GM18517 (cell line): ENCODE measurements around the gene CLDN9.
"Not testable (repeated sequence)": the region's sequence is repeated elsewhere in the genome, so short reads cannot be mapped to it uniquely, and the experiment has no call there.

Experiments used
- ATAC-seq: cut with Tn5 transposase; IDR thresholded peaks from one replicate; pipeline ENCODE4 v1.9.1; 2021; ENCODE audit warnings: mild to moderate bottlenecking, moderate library complexity; ENCODE audit not compliant: unreplicated experiment

CLDN9 gene

GRCh38 chr16:3030222-3031212 lies 17.8 kb downstream of the CLDN9 start:
- ATAC-seq = no peak

DNA sequence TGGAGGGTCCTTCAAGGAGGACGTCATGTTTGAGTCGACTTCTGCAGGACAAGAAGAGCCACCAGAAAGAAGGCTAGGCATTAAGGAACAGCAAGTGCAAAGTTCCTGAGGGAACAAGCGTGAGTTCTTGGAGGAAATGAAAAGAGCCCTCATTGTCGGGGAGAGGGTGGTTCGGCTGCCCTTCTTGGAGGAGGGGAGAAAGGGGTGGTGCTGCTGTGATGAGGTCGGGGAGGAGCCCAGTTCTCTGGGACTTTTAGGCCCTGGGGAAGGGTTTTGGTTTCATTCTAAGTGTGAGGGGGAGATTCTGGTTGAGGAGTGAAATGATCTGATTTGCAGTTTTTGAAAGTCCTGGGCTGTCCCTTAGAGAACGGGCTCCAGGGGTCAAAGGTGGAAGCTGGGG lies 19.9 kb downstream of the CLDN9 start:
- no peak for ATAC-seq

- no peak for ATAC-seq
Measured at GRCh38 chr16:3035289-3035971, 22.7 kb downstream of the CLDN9 start.

DNA sequence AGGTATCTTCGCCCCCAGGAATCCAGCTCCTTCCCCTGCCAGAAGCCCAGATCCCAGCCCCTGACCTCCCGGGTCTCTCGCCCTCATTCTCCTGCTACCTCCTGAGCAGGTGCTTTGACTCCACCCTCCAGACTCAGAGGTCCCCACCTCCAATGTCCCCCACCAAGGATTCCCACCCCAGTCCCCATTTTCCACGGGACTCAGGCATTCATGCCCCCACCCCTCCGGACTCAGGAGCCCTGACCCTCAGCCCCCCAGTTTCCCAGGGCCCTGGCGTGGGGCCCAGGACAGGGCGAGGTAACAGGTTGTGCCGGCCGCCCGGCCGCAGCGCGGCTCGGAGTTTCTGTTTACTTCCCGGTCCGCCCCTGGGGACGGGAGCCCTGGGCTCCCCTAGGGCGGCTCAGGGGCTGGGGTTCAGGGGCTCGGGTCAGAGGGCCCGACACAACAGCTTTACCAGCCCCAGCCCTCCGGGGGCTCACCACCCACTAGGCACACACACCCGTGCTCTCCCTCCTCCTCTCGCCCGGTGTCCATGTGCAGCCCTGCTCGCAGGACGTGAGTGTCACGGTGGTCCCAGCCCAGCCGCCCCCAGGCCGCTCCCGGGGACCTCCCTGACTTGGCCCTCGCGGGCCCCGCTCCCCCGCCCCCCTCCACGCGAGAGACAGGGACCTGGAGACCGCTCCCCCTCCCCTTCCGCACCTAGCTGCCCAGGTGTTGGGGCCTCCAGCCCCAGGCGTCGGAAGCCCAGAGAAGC lies 23.4 kb downstream of the CLDN9 start:
- no peak for ATAC-seq

- ATAC-seq = no peak
Measured at GRCh38 chr16:3036726-3037315, 24.1 kb downstream of the CLDN9 start, which contains the start of gene BICDL2. TSS of gene BICDL2 (minus strand) at chr16:3036944. CDS start at chr16:3035496, 1,448 bp downstream.

DNA sequence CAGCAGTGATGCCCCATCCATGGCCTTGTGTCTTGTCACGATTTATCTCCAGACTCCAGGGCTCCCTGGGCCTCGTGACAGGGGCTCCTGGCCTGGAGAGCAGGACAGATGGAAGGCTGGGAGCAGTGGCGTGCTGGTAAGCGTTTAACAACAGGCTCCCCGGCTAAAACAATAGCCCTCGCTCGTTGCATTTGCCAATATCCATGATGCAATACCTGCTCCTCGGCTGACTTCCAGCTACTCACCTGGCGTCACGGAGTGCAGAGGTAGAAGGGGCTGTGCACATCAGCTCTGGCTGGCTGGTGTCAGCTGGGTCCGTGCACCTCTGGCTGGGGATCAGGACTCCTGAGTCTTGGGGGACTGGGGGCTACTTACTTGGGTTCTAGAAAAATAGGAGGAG lies 25.5 kb downstream of the CLDN9 start:
- no peak for ATAC-seq

- no peak for ATAC-seq
Measured at GRCh38 chr16:3038896-3039295, 26.2 kb downstream of the CLDN9 start.

GRCh38 chr16:3042376-3042775 lies 29.7 kb downstream of the CLDN9 start:
- ATAC-seq = no peak

- no peak for ATAC-seq
Measured at GRCh38 chr16:3044708-3045107, 32.0 kb downstream of the CLDN9 start.

DNA sequence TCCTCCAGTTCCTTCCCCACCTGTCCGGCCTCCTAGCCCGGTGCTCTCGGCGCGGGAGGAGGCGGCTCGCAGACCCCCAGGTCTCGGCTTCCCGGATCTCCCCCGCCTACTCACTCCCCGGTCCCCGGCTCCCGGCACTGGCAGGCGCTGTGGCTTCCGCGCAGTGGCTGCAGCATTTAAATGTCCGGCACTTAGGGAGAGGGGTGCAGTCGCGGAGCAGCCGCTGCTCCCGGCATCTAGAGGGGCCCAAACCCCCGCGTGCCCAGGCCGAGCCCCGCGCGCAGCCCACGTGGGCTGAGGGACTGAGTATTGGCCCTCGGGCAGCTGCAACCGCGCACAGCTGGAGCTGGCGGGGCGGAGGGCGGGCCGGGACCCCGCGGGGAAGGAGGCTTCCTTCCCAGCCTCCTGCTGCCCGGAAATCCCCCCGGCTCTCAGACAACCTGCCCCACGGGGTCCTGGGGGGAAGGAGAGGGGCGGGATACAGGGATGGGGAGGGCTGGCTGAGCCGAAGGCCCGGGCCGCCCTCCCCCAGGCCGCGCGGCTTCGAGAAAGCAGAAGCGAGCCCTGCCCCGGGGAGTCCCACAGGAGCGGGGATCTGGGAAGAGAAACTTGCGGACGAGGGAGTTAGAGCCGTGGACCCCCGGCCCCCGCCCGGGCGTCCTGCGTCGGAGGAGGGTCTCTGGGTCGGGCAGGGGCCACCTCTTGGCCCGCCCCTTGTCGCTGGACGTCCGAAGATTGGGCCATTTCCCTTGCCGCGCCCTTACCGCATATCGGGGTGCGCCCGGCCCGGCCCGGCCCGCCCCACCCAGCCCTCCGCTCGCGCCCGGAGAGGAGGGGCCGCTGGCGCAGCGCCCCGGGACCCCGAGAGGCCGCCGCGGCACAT lies 33.3 kb downstream of the CLDN9 start, which contains the start of gene MMP25:
MMP25 (plus strand) TSS at position 804 of the 883 bp plus-strand sequence. CDS start 357 bp downstream, outside the sequence.
- no peak for ATAC-seq

GRCh38 chr16:3046641-3047386 lies 34.1 kb downstream of the CLDN9 start:
- ATAC-seq = no peak

- no peak for ATAC-seq
Measured at GRCh38 chr16:3047387-3047720, 34.6 kb downstream of the CLDN9 start.

DNA sequence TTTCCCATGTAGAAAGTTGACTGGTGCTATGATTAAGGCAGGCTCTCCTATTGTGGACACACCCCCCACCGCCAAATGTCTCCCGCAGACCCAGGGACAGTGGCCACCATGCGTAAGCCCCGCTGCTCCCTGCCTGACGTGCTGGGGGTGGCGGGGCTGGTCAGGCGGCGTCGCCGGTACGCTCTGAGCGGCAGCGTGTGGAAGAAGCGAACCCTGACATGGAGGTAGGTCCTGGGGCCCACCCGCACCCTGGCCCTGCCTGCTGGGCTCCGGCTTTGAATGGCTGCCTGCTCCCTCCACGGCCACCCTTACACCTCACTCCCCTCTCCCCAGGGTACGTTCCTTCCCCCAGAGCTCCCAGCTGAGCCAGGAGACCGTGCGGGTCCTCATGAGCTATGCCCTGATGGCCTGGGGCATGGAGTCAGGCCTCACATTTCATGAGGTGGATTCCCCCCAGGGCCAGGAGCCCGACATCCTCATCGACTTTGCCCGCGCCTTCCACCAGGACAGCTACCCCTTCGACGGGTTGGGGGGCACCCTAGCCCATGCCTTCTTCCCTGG lies 37.3 kb downstream of the CLDN9 start:
- no peak for ATAC-seq

GRCh38 chr16:3050487-3050886 lies 37.8 kb downstream of the CLDN9 start:
- no peak for ATAC-seq

GRCh38 chr16:3051009-3051408 lies 38.3 kb downstream of the CLDN9 start:
- no peak for ATAC-seq

- no peak for ATAC-seq
Measured at GRCh38 chr16:3051494-3051893, 38.8 kb downstream of the CLDN9 start.

- not testable (repeated sequence) for ATAC-seq
Measured at GRCh38 chr16:3052571-3053329, 40.0 kb downstream of the CLDN9 start.

- ATAC-seq = not testable (repeated sequence)
Measured at GRCh38 chr16:3053330-3053710, 40.6 kb downstream of the CLDN9 start.
